ENCODE measurements around the gene STEAP1B. TPM values are rescaled to one million over a fixed set of nuclear protein-coding genes. Genes with fewer than 3 reads are reported as not detected.

Gene STEAP1B
- total RNA-seq, 1 experiment from 2014 or later, result 0.08 TPM

- no peak for DNase-seq (ENCODE audit: low read depth)
Observed at GRCh38 chr7:22373388-22373787, 126.6 kb downstream of the STEAP1B start.

GRCh38 chr7:22372863-22373262, 127.1 kb downstream of the STEAP1B start:
- no peak for DNase-seq (ENCODE audit: low read depth)

GRCh38 chr7:22371878-22372277, 128.1 kb downstream of the STEAP1B start:
- no peak for DNase-seq (ENCODE audit: low read depth)

Other genes starting within 250 kb of the STEAP1B start
- gene RAPGEF5, start 143.0 kb downstream of the STEAP1B start, total RNA-seq (2014; rRNA removed; shearing (Covaris generic)), result 0.84 and 3.1 TPM in 2 replicates
- gene IL6, start 227.0 kb upstream of the STEAP1B start, total RNA-seq (2014; rRNA removed; shearing (Covaris generic)), result 0.16 and 1.2 TPM in 2 replicates

Measured in HT1080 (cell line).